ENCODE data around the gene KRT84.
A peak's percentile ranks its signal among the peaks of the same experiment; 100 is the strongest.

KRT84 gene

DNA sequence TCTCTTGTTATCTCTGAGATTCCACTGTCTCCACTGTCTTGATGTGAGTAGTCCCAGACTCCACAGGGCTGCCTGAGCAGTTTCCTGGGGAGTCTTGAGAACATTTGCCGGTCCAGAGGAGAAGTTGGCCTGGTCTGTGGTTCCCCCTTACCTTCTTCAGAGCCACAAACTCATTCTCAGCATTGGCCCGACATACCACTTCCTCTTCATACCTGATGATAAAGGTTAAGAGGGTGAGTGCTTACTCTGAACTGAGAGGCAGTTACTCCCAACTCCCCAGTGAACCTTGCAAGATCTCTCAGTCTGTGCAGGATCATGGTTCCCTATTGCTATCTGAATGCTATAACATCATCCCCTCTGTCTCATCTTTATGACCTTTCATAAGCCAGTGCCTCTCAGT is 2.6 kb downstream of the KRT84 start:
- no peak for DNase-seq

DNA sequence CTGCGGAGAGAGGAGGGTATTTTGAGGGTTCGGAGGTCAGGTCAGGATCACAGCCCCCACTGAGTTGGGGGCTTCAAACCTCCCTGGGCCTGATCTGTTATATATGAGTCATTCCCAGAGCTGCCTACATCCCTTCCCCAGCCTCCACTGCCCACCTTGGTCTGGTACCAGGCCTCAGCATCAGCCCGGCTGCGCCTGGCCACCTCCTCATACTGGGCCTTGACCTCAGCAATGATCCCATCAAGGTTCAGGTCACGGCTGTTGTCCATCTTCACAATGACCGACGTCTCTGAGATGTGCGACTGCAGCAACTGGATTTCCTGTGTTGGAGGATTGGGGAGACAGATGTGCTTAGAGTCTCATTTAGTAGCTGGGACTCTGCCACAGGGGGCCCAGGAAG is 4.2 kb downstream of the KRT84 start:
- no peak for DNase-seq

DNA sequence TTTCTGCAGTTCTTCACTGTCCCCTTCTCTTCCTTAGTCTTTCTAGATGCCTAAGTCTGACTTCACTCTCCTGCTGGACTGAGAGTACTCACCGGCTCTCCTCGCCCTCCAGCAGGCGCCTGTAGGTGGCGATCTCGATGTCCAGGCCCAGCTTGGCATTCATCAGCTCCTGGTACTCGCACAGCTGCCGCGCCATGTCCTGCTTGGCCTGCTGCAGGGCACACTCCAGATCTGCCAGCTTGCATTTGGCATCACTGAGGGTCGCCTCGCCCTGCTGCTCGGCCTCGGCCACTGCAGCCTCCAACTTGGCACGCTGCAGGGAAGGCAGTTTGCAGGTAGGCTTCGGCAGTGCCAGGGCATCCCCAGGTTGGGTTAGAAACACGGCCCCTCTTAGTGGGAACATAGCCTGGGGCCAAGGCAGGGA is 5.2 kb downstream of the KRT84 start:
- DNase-seq = peak in 1 of 2 experiments; percentile 14

DNA sequence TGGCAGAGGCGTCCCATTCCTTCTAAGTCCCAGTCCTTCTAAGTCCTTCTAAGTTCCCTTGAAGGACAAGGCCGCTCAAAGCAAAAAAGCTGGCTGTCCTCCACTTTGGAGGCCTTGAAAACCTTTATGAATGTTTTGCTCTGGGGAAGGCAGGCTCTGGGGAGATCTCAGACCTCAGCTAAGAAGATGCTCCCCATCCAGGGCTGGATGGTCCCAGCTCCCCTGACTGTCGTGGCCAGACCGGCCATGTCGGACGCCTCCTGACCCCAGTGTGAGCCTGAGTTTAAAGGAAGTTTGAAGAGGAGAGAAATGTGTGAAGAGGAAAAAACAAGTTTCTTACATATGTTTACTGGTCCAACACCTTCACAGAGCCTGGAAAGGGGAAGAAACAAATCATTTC is 5.9 kb downstream of the KRT84 start:
- no peak for DNase-seq

DNA sequence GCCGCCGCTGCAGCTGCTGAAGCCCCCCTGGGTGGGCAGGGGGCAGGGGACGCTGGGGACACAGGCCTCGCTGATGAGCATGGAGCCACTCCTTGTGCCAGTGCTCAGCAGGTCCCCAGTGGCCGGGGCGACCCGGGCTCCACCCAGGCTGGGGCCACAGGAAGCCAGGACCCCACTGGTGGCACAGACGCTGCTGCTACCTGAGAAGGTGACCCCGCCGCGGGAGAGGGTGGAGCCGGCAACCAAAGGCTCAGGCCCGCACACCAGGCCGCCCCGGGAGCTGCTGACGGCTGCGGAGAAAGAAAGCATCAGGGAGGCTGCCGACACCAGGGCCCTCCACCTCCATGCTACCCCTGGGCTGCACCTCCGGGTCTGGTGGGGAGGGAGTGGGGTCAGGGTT is 7.4 kb downstream of the KRT84 start:
- DNase-seq = no peak

DNA sequence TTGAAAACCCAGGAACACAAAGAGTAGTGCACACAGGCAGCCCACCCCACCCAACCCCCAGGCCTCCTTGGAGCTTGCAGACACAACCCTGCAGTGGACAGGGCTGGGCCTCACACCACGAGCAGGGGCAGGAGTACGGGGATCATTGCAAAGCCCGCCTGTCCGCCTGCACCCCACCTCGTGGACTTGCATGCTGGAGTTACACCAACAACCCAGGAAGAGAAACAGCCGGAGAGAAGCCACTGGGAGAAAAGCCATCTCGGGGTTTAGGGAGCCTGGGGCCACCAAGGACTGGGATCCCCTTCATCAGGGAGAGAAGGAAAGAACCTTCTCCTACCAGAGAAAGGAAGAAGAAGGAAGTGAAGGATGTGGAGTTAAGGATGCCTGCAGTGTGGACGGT is 8.2 kb downstream of the KRT84 start:
- DNase-seq = no peak

DNA sequence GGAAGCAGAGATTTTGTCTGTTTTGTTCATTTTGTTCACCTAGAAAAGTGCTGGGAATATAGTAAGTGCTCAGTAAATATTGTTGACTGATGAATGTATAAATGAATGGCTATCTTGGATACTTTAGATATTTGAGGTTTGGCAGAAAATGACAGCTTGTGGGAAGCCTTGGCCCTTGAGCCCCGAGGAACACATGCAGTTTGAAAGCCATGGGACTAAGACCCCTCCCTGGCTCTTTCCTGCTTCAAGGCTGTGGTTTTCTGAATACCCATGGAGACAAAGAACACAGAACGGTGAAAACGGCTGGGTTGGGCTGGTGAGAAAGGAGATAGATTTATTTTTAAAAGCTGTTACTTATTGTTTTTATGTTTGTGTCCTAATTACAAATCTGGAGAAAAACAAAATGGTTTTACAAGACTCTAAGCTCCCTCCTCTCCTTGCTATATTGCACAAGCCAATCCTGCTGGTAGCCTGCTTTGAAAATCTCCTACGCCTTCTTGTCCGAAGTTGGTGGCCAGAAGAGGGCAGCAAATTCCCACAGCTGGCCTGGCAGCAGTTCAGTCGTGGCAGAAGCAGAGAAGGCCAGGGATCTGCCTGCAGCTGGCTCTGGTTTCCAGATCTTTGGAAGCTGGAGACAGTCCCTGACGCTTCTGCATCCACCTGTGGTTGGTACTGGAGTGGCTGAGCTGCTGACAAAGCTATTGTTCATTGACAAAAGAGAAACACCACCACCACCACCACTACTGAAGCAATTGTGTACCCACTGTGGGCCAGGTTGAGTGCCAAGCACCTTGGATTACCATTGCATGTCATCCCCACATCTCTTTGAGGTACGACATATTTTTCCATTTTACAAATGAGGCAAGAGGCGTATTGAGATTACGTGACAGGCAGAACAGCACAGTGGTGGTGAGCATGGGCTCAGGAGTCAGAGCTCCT is 13.0 kb downstream of the KRT84 start:
- DNase-seq = peak; percentile 25 to 53

DNA sequence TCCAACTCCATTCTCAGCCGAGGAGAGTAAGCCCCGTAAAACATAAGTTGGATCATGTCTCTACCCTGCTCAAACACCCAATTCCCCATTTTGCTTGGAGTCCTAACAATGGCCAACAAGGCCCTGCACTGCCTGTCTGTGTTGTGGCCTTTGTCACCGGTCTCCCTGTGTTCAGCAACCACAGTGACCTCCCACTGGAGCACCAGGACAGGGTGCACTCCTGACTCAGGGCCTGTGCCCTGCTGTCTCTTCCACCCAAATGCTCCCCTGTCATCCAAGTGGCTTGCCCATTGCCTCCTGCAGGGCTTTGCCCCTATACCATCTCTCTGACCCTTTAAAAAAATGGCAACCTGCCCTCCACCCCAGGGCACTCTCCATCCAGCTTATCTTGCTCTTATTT is 13.7 kb downstream of the KRT84 start:
- DNase-seq = no peak

DNA sequence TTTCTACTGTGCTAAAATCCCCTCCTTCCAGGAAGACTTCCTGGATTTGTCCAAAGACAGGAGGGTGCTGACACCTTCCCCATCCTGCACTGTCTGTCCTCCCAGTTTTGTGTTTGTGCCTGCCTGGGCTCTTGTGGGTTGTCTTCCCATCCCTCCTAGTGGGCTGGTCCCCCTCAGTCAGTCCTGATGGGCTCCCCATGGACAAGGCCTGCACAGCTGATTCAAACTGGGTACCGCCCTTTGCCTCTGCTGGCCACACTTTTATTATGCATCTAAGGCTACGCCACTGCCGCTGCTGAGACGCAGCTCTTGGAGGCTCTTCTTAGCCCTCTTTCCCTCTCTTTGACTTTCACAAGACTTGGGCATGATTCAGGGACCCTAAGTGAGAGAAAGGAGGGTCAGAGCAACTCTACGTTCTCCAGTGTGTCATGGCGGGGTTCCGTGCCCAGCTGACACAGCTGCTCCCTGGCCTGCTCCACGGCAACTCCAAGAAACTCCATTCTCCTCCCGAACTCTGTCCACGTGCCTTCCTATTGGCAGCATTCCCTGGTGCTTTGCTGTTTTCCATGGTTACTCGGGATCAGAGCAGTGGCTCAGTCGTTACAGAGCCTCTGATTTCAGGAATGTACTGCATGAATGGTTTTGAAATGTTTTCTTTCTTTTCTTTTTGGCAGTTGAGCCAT is 14.4 kb downstream of the KRT84 start:
- DNase-seq = no peak

DNA sequence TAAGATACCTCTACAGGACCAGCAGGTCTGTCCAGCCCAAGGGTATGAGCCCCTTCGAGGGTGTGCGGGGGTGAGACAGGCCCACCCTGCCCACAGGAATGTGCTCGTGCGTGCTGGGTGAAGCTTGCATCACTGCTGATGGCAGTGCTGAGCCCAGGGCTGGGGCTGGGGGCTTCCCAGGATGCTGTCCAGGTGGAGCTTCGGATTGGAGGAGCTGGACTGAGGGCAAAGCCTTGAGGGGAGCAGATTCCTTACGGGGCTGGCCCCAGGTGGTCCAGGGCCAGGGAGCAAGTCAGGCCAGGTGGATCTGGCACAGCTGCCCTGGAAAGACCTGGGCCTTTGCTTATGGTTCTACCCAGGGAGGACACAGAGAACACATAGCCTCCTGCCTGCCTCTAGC is 15.6 kb downstream of the KRT84 start:
- DNase-seq = no peak

DNA sequence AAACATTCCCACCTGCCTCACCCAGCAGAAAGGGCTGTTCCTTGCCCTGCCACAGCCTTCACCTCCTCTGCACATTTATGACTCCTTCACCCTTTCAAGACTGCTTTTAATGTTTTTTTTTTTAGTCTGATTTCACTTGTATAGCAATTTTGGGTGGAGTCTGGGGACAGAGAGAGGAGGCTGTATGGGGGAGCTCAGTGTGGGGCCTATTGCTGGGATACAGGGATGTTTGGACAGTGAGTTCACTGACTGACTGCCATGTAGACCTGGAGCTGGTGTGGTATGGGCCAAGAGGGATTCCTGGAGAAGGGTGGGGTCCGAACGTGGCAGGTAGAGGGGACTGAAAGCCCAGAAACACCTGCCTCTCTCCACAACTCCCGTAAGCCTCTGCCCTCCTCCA is 16.2 kb downstream of the KRT84 start:
- DNase-seq = no peak

DNA sequence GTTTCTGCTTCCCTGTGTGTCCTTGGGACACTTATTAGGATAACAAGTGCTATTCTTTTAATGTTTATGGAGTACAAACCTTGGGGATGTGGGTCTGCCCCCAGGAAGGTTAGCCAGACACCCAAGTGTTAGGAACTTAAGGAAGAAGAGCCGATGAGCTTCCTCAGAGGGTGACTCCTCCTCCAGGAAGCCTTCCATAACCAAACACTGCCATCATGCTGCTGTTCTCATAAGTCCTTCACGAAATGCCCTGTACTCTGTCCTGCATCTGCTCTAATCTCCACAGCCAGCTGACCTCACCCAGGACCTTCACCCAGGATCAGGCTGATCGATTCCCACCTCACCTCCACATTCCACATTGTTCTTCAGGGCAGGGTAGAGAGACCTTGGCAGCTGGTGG is 16.9 kb downstream of the KRT84 start:
- DNase-seq = no peak

DNA sequence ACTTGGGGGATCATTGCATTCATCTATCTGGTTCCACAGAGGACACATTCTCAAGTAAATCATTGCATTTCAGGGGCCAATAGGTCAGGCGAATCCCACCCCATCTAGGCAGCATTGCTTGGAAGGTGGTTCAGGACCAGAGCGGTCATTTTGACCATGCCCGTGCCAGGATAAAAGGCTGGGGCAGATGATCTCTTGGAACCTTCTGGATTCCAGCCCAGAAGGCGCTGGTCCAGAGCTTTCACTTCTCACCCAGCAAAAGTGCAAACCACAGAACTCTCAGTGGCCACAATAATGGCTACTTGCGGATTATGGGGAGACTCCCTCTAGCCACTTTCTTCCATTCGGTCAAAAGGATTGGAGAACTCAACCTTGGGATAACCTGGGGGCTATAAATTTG is 17.6 kb downstream of the KRT84 start:
- DNase-seq = no peak

DNA sequence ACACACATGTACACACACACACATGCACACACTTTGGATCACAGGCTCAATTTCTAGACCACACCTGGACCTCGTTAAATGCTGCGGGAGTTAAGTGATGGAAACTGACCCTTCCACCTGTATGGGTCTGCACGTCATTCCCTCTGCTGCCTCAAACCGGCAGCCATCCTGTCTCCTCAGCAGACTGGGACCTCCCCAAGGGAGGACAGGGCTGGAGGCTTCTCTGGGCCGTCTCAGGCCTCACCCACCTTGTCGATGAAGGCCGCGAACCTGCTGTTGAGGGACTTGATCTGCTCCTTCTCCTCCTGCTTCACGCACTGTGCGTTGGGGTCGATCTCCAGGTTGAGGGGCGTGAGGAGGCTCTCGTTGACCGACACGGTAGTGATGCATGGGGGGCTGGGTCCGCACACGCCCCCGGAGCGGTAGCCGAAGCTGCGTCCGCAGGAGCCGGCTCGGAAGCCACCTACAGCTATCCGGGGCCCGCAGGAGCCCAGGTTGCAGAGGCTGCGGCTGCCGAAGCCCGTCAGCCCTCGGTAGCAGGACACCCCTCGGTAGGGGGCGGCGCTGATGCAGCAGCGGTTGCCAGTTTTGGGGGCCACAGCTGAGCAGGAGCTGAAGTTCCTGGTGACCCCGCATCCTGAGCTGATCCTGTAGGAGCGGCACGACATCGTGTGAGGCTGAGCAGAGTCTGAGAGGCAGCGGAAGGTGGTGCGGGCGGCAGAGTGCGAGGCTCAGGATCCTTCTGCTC is 18.5 kb downstream of the KRT84 start, which contains the start of gene KRT85:
Gene KRT85 (minus strand): TSS at position 744 of the 748 bp plus-strand sequence. CDS start 76 bp downstream, at position 668.
- no peak for DNase-seq

DNA sequence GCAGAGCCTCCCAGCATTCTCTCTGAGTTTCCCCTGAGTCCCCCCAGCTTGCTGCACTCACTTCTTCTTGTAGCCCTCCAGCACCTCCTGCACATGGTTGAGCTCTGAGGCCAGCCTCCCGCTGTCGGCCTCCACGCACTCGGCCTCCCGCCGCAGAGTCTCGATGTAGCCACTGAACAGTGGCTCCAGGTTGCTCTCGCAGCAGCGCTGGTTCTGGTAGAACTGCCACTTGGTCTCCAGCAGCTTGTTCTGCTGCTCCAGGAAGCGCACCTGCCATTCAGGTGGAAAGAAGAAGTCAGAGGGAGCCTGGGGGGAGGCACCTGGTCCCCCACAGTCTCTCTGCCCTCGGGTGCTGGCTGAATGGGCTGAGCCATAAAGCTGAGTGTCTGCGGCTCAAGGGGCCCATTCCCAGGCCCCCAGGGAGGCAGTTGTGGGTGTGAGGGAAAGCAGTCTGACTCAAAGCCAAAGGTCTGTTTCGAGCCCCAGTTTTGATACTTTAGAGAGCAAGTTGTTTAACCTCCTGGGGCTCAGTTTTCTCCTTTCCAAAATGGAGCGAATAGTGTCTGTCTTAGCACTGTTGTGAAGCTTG is 20.5 kb downstream of the KRT84 start:
- no peak for DNase-seq

DNA sequence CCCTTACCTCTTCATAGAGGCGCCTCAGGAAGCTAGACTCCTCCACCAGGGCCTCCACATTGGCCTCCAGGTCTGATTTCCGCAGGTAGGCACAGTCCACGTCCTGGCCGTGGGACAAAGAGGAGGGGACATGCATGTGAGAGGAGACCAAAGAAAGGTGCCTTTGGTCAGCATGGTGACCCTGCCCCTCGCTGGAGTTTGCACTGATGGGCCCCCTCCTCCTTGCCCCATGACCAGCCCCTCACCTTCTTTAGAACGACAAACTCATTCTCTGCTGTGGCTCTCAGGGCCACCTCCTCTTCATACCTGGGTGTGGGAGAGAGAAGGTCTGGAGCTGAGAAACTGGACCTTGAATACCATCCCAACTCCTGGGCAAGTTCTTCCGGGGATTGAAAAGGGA is 21.4 kb downstream of the KRT84 start:
- no peak for DNase-seq

DNA sequence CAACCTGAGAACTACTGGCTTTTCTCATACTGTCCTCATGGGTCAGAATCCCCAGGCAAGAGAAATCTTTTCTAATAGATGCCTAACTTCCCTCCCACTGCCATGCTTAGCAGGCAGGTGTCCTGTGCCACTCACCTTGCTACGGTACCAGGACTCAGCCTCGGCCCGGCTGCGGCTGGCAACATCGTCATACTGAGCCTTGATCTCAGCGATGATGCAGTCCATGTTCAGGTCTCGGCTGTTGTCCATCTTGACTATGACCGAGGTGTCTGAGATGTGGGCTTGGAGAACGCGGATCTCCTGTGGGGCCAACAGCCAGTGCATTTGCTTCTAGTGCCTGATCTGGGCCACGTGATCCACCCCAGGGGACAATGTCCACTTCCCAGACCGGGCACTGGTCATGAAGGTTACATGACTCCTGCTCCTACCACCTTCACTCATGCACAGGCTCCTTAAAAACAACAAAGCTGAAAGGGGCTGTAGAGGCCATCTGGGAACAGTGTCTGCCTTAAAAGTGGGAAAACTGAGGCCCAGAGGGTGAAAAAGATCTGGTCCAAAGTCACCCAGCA is 22.3 kb downstream of the KRT84 start:
- DNase-seq = no peak

DNA sequence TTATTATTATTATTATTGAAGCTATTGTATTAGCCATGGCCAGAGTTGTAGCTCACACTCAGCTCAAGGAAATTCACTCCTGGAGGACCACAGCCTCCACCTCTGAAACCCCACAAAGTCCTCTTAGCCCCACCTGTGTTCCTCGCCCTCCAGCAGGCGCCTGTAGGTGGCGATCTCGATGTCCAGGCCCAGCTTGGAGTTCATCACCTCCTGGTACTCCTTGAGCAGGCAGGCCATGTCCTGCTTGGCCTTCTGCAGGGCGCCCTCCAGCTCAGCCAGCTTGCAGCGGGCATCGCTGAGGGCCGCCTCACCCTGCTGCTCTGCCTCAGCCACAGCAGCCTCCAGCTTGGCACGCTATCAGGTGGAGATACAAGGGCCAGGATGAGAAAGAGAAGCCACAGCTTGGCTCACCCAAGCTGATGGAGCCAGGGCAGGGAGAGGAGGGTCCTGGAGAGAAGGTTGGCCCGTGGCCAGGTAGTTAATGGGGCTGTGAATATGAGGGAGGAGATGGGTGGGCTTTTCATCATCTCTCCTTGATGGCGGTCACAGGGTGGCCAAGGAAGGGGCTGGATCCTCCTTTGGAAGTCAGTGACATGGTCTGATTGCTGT is 23.2 kb downstream of the KRT84 start:
- no peak for DNase-seq

DNA sequence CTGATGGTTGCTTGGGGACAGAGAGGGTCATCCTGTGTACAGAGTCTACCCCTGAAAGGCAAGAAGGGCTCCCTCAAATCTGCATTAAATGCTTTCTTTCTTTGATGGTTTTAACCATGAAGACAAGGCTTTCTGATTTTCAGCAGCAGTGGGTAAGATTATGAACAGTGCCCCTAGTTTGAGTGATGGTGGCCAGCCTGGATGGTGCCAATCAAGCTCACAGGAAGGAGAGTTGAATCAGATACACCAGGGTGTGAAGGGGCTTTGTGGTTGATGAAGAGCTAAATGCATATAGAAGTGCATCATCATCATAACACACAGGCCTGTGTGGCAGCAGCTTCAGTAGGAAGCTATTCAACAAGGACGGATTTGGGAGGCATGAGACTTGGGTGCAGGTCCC is 23.9 kb downstream of the KRT84 start:
- no peak for DNase-seq

DNA sequence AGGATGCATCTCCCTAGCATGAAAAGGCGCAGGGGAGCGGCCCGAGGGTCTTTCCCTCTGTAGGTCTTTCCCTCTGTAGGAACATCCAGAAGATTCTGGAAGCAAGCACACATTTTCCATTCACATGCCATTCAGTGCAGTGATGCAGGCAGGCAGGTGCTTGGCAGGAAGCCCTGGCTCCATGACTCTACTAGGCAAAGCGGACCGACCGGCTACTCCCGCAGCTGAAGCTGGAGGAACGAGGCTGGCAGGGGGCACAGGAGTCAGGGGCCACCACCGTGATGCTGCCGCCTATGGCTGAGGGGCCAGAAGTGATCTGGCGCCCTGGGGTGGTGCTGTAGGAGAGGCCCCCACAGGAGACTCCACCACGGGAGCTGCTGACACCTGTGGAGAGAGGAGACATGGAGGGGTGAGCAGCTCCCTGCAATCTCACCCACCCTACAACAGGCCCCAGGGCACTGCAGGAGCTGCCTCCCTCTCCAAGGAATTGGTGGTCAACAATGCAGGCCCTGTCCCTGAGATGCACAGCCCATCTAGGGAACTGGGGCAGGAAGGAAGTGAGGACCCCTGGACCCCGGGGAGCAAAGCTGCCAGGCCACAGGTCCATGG is 24.7 kb downstream of the KRT84 start:
- DNase-seq = no peak

DNA sequence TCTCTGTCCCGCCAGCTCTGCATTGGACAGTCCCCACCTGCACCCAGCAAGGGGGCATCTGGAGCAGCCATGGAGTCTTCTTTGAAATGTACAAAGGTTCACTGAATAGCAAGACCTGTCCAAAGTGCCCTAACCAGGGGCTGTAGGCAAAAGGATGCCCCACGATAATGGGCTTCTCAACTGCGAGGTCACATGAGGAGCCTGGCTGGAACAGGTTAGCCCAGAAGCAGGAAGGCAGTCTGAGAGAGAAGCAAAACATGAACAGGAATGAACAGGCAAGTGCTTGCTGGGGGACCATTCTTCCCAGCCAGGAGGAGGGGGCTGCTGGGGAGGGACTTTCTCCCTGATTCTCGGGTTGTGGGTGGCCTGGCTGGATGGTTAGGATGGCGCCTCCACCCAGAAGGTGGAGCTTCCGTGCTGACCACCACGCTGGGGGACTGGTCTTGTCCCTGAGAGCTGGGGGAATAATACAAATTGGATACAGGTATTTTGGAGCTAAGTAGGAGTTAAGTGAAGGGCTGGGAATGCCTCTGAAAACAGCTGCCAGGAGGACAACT is 25.3 kb downstream of the KRT84 start:
- DNase-seq = no peak

All from NCI-H1930 (cell line).